Endodermal cell (in vitro differentiated cells): ENCODE results near the gene SLC29A1. TPM values are rescaled to one million over a fixed set of nuclear protein-coding genes. Genes with fewer than 3 reads are reported as not detected.

Source experiments
- DNase-seq: peaks from one replicate; pipeline ENCODE4 v3.0.0-alpha.2; 2017
- H3K27ac ChIP-seq: 2 replicates; pipeline ENCODE4 v1.5.1; 2013; ENCODE audit warnings: mild to moderate bottlenecking, low read depth, low read length, moderate library complexity
- H3K27me3 ChIP-seq: 2 replicates; pipeline ENCODE4 v1.6.1; 2013; ENCODE audit warnings: mild to moderate bottlenecking, low read length, moderate library complexity; ENCODE audit not compliant: insufficient read depth, control insufficient read depth, poor library complexity, severe bottlenecking
- H3K36me3 ChIP-seq: 2 replicates; pipeline ENCODE4 v1.7.0; 2013; ENCODE audit warnings: mild to moderate bottlenecking, low read length, moderate library complexity; ENCODE audit not compliant: control insufficient read depth, insufficient read depth
- H3K4me1 ChIP-seq: one replicate; pipeline ENCODE4 v1.7.0; 2013; ENCODE audit warnings: low read length; ENCODE audit not compliant: control insufficient read depth, insufficient read depth
- H3K4me3 ChIP-seq: 2 replicates; pipeline ENCODE4 v1.5.1; 2013; ENCODE audit warnings: mild to moderate bottlenecking, low read length, moderate library complexity
- H3K9ac ChIP-seq: 2 replicates; pipeline ENCODE4 v1.6.1; 2013; ENCODE audit warnings: mild to moderate bottlenecking, low read length, moderate library complexity; ENCODE audit not compliant: poor library complexity, severe bottlenecking; ENCODE audit errors: extremely low read depth
- H3K9me3 ChIP-seq: 2 replicates; pipeline ENCODE4 v1.6.1; 2013; ENCODE audit warnings: mild to moderate bottlenecking, low read length, moderate library complexity; ENCODE audit not compliant: control insufficient read depth
- H3K27ac Mint-ChIP-seq: 2 replicates; pipeline ENCODE4 v1.8.0; 2020; ENCODE audit warnings: mixed read lengths
- H3K27me3 Mint-ChIP-seq: 2 replicates; pipeline ENCODE4 v1.8.0; 2021; ENCODE audit warnings: mild to moderate bottlenecking, mixed read lengths; ENCODE audit not compliant: insufficient read depth
- H3K36me3 Mint-ChIP-seq: 2 replicates; pipeline ENCODE4 v1.8.0; 2020; ENCODE audit warnings: low read depth, mixed read lengths
- H3K4me1 Mint-ChIP-seq: 2 replicates; pipeline ENCODE4 v1.8.0; 2020; ENCODE audit warnings: mixed read lengths
- H3K4me3 Mint-ChIP-seq: 2 replicates; pipeline ENCODE4 v1.8.0; 2020; ENCODE audit warnings: mild to moderate bottlenecking, moderate library complexity, mixed read lengths
- H3K9me3 Mint-ChIP-seq: 2 replicates; pipeline ENCODE4 v1.8.0; 2020; ENCODE audit warnings: mild to moderate bottlenecking, mixed read lengths
- WGBS, 2 experiments: methylation state at CpG; one replicate each; pipeline versions ENCODE4 v1.1.5 to v1.1.7; 2013; ENCODE audit warnings: missing lambda C conversion rate in 2 of 2, mixed read lengths in 1 of 2; ENCODE audit not compliant: insufficient coverage in 1 of 2, insufficient read length in 1 of 2; 5-methylcytosine and 5-hydroxymethylcytosine counted together
- total RNA-seq, 2 donors: library from RNA; stranded (reverse); fragmentation: NEBNext Ultra II Directional in 1 of 2; extraction: Animal tissue kit (Norgen Biotek cat#: 25700) in 1 of 2; gene quantifications; 2 replicates in 1 of 2; 3 replicates in 1 of 2; pipeline ENCODE4 v1.2.1, GENCODE V29; 2021
- TF ChIP-seq, protein P1 (sequence below): fragments of 200-600 bp; sonication (generic); conservative IDR thresholded peaks from 2 replicates; pipeline ENCODE4 v1.5.0; 2021; ENCODE audit warnings: antibody characterized with exemption, mild to moderate bottlenecking

The SLC29A1 gene
- total RNA-seq, 2 donors from 2014 or later = 129 to 155 TPM

DNA sequence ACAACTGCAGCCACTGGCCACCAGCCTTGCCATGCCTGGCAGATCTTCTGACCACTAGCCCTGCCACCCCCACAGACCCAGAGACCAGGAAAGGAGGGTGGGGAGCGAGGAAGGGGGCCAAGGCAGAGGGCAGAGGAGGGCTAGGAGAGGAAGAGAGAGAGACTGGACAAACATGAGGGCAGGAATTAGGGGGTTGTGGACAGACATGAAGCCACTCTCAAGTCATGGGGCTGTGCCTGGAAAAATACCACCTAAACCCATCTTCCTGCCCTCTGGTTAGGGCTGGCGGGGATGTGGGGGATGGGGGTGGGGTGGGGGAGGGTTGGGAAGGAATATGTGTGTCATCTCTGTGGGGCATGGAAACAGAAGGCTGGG lies 1.4 kb upstream of the SLC29A1 start:
- H3K4me3 ChIP-seq = no peak overlapping the region
- no peak for DNase-seq
- no peak overlapping the region for H3K4me3 Mint-ChIP-seq
- H3K27me3 Mint-ChIP-seq = peaks cover 2% of the 10 kb centered on the region
- 92 to 100% methylated on average over 1 of the region's 2 CpGs for WGBS, 2 experiments
- H3K27ac ChIP-seq = no peak overlapping the region
- H3K4me1 Mint-ChIP-seq = peaks cover 56% of the 10 kb centered on the region
- H3K9me3 Mint-ChIP-seq = no peaks in the 10 kb centered on the region
- peaks cover 26% of the 10 kb centered on the region for H3K4me1 ChIP-seq
- no peaks in the 10 kb centered on the region for H3K9me3 ChIP-seq
- no peaks in the 10 kb centered on the region for H3K27me3 ChIP-seq
- H3K9ac ChIP-seq = no peak overlapping the region
- no peaks in the 10 kb centered on the region for H3K36me3 Mint-ChIP-seq
- H3K27ac Mint-ChIP-seq = no peak overlapping the region
- TF ChIP-seq, protein P1, sequence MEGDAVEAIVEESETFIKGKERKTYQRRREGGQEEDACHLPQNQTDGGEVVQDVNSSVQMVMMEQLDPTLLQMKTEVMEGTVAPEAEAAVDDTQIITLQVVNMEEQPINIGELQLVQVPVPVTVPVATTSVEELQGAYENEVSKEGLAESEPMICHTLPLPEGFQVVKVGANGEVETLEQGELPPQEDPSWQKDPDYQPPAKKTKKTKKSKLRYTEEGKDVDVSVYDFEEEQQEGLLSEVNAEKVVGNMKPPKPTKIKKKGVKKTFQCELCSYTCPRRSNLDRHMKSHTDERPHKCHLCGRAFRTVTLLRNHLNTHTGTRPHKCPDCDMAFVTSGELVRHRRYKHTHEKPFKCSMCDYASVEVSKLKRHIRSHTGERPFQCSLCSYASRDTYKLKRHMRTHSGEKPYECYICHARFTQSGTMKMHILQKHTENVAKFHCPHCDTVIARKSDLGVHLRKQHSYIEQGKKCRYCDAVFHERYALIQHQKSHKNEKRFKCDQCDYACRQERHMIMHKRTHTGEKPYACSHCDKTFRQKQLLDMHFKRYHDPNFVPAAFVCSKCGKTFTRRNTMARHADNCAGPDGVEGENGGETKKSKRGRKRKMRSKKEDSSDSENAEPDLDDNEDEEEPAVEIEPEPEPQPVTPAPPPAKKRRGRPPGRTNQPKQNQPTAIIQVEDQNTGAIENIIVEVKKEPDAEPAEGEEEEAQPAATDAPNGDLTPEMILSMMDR = no peak
- H3K36me3 ChIP-seq = no peaks in the 10 kb centered on the region

DNA sequence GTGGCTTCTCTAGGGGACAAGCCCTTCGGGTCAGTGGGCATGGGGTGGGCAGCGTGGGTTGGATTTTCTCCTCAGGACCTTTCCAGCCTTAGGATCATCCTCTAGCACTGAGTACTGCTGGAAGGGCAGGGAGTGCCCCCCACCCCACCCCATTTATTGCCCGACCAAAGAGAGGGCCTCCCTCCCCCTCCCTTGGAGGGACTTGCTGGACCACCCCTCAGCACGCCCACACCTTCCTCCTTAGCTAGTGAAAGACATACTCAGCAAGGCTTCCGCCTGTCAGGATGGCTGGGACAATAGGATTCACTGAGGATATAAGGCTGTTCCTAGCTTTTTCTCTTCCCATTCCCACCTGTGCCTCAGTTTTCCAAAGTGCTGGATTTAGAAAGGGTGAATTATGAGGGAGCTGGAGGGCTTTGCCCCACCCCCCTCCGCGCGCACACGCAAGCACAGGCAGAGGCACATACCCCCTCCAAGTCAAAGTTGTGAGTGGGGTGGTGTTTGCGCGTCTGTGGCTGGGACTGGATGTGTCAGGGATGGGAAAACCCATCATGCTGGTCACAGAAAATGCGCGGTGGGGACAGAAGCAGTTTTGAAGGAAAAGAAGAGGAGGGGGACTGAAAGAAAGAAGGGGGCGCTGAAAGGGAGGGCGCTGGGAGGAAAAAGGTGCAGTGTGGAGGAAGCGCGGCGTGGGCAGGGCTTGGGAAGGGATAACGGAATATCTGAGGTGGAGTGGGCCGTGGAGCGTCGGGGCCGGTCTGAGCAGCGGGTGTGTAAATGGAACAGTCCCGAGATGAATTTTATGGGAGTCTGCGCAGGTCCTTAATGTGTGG lies 693 bp upstream of the SLC29A1 start:
- WGBS, 2 experiments = 3 to 14% methylated on average over 14 to 26 of the region's 26 CpGs
- Histone ChIP-seq H3K9me3 (no peaks in the 10 kb centered on the region), H3K36me3 (no peaks in the 10 kb centered on the region), H3K9ac (no peak overlapping the region), H3K4me1 (peaks cover 18% of the 10 kb centered on the region), H3K27ac (no peak overlapping the region), H3K4me3 (peak overlapping the region; percentile 73), H3K27me3 (no peaks in the 10 kb centered on the region)
- Mint-ChIP-seq H3K4me1 (peaks cover 50% of the 10 kb centered on the region), H3K27me3 (no peaks in the 10 kb centered on the region), H3K27ac (peak overlapping the region; percentile 52), H3K9me3 (no peaks in the 10 kb centered on the region), H3K4me3 (peak overlapping the region; percentile 76), H3K36me3 (no peaks in the 10 kb centered on the region)
- TF ChIP-seq, protein P1 = no peak
- DNase-seq = peak; percentile 74

GRCh38 chr6:44224029-44224964 lies 902 bp downstream of the SLC29A1 start:
- TF ChIP-seq, protein P1 = peak; percentile 24
- Histone ChIP-seq H3K4me1 (peaks cover 10% of the 10 kb centered on the region), H3K9ac (peak overlapping the region; percentile 34), H3K9me3 (no peaks in the 10 kb centered on the region), H3K4me3 (peak overlapping the region; percentile 87), H3K27me3 (no peaks in the 10 kb centered on the region), H3K36me3 (no peaks in the 10 kb centered on the region), H3K27ac (no peak overlapping the region)
- WGBS, 2 experiments = 8 to 33% methylated on average over 6 to 18 of the region's 18 CpGs
- Mint-ChIP-seq H3K27ac (peak overlapping the region; percentile 56), H3K4me1 (peaks cover 40% of the 10 kb centered on the region), H3K9me3 (no peaks in the 10 kb centered on the region), H3K4me3 (peak overlapping the region; percentile 76), H3K36me3 (peaks cover 10% of the 10 kb centered on the region), H3K27me3 (no peaks in the 10 kb centered on the region)
- no peak for DNase-seq
